Stimulated activated CD4-positive, alpha-beta T cell treated with anti-CD3 and anti-CD28 coated beads, Interleukin-12 subunit alpha, Interleukin-12 subunit beta, amount 100 ng/mL, for 48 hours (primary cell): ENCODE data around the gene CHD9NB.
"Not testable (repeated sequence)": the region's sequence is repeated elsewhere in the genome, so short reads cannot be mapped to it uniquely, and the experiment has no call there.

Experiments
- DNase-seq, 3 donors: peaks; one replicate each; pipeline ENCODE4 v3.0.0-alpha.2; 2020; ENCODE audit warnings: low read depth in 2 of 3, low spot score in 1 of 3

The CHD9NB gene

DNA sequence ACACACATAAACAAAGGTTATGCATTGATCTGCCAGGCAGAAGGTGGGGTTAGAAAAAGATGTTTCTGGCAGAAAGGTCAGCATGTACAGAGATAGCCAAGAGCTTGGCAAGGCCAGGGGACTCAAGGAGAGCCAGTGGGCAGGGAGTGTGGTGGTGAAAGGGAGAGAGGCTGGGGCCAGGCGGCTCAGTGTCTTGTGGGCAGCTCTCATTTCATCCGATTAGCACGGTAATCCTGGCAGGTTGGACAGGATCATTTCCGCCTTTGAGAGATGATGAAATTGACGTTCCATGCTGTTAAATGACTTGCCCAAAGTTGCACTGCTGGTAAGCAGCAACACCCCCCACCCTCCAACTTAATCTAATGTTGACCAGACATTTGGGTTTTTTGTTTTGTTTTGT, 5.7 kb upstream of the CHD9NB start:
- DNase-seq = no peak

GRCh38 chr16:53057658-53058057, 5.0 kb upstream of the CHD9NB start:
- no peak for DNase-seq

DNA sequence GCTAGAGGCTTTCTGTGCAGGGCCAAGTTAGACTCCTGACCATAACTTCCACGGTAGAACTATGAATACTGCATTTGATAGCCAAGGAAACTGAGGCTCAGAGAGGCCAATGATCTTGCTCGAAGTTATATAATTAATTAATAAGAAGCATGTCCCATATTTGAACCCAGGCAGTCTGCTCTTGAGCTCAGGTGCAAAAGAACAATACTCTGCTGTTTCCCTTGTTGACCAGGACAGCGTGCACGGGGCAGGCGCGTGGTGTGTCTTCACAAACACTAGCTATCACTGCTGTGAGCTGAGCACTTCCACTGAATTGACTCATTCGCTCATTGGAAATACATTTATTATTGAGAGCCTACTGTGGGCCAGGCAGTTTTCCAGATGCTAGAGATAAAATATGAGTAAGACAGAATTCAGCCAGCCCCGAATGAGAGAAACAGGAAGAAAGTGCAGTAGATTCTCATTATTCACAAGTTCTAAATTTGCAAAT, 3.7 kb upstream of the CHD9NB start:
- DNase-seq = no peak

DNA sequence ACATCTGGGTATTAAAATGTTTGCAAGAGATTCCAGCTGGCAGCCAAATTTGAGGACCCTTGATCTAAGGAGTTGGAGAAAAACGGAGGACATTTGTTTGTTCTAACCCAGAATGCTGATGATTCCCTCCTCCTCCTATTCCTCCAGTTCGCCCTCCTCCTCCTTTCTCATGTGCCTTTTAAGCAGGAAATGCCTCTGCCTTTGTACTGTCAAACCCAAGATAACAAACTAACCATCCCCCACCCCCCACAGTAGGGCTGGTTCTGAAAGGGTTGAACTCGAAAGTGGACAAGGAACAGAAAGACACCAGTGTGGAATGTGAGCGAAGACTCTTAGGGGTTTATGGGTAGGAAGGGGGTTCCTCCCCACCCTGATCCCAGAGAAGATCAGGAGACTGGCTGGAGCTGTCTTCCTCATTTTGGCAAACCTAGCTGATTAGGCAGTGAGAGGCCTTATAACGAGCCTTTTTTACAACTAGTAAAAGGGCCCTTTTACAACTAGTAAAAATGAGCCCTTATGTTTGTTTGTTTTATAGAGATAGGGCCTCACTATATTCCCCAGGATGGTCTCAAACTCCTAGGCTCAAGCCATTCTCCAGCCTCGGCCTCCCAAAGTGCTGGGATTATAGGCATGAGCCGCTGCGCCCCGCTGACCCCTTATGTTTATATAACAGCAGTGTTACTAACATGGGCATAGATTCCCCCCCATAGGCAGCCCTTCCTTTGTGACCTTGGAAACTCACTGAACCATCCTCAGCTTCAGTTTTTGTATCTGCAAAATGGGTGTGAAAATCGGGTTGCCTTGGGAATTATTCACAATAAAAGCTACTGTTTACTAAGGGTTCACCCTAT, 3.1 kb upstream of the CHD9NB start:
- DNase-seq = no peak

DNA sequence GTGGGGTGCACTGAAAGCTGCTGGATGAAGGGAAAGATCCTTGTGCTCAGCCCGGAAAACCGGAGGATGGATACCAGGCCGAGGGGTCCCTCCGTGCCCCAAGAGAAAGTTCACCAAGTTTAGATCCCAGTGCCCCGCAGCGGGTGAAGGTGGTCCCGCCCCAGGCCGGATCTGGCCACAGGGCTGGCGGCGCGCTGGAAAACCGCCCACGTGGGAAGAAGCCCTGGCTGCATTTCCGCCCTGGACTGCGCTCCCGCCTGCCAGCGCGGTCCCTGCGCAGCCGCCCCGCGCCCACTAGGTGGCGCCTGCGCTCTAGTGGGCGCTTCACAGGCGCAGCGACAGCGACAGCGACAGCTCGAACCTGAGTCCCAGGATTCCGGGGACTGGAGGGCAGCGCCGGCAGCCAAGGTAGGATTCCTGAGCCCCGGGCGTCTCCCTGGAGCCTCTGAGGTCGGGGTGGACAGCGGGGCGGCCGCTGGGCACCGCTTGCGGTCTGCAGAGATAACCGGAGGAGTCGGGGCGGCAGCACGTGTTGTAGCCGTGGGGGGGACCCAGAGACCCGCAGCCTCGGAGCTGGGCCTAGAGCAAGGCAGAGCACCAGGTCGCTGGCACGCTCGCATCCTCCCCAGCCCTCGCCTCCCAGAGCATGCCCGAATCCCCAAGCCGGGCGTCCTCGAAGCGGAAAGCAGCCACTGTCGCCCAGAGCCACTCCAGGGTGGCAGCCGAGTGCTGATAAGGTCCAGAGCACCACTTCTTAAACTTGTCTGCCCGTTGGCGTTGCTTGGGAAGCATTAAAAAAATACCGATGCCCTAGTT, 2.2 kb upstream of the CHD9NB start, which contains the start of gene CHD9:
CHD9 (plus strand) TSS at position 322 of the 816 bp plus-strand sequence. CDS start 101,099 bp downstream, outside the sequence.
- peak; percentile 50 to 64 (median 61) for DNase-seq

DNA sequence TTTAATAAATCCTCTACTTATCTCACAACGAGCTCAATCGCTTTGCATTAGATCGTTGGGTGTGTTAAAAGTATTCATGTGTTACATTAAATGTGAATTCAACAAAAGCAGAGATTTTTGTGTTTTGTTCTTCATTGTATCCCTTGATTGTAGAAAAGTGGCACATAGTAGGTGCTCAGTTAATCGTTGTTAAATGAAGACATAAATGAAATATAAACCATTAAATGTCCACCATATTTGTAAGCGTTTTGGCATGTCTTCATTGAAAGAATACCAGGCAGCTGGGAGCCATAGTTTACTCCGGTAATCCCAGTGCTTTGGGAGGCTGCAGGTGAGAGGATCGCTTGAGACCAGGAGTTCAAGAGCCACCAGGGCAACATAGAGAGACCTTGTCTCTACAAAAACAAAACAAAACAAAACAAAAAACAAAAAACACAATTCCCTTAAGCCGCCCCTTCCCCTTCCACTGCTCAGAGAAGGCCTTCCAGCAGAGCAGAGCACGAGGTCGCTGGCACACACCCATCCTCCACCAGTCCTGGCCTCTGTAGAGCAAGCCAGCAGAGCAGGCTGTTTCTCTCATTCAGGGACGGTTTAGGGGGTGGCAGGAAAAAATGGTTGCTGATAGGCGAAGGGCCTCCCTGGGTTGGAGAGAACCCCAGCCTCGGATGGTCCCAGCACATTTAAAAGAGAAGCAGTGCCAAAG, 1.4 kb upstream of the CHD9NB start:
- peak in 1 of 3 donors; percentile 20 for DNase-seq

DNA sequence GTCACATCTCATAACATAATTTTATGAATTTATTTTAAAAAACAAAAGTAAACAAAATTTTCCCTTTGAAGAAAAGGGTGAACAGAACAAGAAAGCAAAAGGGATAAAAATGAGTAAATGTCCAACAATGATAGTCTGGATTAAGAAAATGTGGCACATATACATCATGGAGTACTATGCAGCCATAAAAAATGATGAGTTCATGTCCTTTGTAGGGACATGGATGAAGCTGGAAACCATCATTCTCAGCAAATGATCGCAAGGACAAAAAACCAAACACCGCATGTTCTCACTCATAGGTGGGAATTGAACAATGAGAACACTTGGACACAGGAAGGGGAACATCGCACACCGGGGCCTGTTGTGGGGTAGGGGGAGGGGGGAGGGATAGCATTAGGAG, 1.4 kb downstream of the CHD9NB start:
- not testable (repeated sequence) for DNase-seq

DNA sequence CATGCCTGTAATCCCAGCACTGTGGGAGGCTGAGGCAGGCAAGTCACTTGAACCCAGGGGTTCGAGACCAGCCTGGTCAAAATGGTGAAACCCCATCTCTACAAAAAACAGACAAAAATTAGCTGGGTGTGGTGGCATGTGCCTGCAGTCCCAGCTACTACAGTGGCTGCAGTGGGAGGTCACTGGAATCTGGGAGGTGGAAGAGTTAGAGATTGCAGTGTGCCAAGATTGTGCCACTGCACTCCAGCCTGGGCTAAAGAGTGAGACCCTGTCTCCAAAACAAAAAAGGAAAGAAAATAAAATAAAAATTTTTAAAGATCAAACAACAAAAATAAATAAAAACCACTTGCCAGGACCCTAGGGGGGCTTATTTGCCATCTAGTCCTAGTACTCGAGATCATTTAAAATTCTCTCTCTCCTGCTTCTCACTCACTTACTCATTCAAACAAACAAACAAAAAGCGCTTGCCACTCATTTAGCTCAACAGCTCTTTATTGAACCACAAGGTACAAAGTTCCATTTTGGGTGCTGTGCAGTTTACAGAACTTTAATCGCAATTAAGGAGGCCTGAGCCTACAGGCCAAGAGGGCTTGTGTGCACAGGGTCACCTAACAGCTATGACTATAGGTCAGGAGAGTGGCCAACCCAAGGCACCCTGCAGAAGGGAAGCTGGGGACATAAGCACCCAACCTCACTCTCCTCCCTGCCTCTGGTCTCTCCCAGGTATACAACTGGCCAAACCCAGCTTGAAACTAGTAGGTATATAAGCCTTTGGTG, 4.4 kb downstream of the CHD9NB start:
- DNase-seq = no peak

GRCh38 chr16:53047515-53047914, 5.2 kb downstream of the CHD9NB start:
- DNase-seq = not testable (repeated sequence)

- no peak for DNase-seq
These were observed 7.1 kb downstream of the CHD9NB start for GRCh38 chr16:53045341-53046220.

DNA sequence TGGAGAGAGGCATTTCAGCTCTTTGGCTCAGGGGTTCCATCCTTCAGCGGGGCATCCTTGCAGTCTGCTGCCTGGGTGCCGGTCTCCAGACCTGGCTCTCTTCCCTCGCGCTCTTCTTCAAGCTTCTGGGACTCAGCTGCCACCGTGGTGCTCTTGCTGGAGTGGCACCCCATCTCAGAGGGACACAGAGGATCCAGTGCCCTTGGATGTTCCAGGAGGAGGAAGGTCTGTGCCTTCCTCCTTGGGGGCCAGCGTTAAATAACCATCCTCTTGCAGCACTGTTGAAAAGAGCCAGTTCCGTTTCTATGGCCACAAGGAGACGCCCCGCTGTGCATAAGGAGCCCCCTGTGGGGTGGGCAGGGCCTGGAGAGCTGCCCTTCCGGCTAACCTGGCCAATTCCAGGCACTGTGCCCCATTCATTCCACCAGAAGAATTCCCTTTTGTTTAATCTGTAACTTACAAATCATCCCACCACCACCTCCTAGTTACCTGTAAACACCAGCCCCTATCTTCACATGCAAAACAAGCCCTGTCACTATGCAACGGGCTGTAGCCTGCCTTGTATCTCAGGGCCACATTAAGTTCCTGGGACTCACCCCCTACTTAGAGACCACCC, 8.6 kb downstream of the CHD9NB start:
- no peak for DNase-seq

- DNase-seq = no peak
These were observed 9.3 kb downstream of the CHD9NB start for GRCh38 chr16:53043428-53043831.

- DNase-seq = no peak
These were observed 10.4 kb downstream of the CHD9NB start for GRCh38 chr16:53042235-53042701.

- DNase-seq = no peak
These were observed 11.2 kb downstream of the CHD9NB start for GRCh38 chr16:53041320-53042051.

- DNase-seq = no peak
These were observed 11.9 kb downstream of the CHD9NB start for GRCh38 chr16:53040788-53041187.

GRCh38 chr16:53036711-53037110, 16.0 kb downstream of the CHD9NB start:
- not testable (repeated sequence) for DNase-seq

- no peak for DNase-seq
These were observed 16.6 kb downstream of the CHD9NB start for GRCh38 chr16:53036066-53036465.
